K562 (cell line): Measurements from ENCODE around the gene LHX3. TPM values are rescaled to one million over a fixed set of nuclear protein-coding genes. Genes with fewer than 3 reads are reported as not detected.

ENCODE experiments used
- ATAC-seq: fragments of 200-7000 bp; cut with Tn5 transposase; 3 replicates; pipeline ENCODE4 v1.9.1; 2020; ENCODE audit warnings: moderate library complexity
- BruUV-seq: library from RNA; stranded (reverse); fragments of 400-500 nt; replicated peaks from 2 replicates; lab custom pipeline; 2021; lab: Mats Ljungman, UMichigan
- CTCF ChIA-PET: fragments of 300-600 bp; formaldehyde crosslinking; extraction: SDS; loops from one replicate; lab custom pipeline; 2021; ENCODE audit warnings: low intra/inter-chr PET ratio; lab: Yijun Ruan, JAX
- POLR2A ChIA-PET: fragments of 300-600, 350-650 bp; sonication (Branson Sonifier 250); formaldehyde crosslinking; extraction: SDS; loops from one replicate; lab custom pipeline; 2021; ENCODE audit warnings: antibody characterized with exemption, inconsistent platforms; lab: Yijun Ruan, JAX
- DNase-seq, 4 experiments: peaks; one replicate each; pipeline versions ENCODE4 v3.0.0 to v3.0.0-alpha.2; 2011 to 2018; ENCODE audit warnings: low spot score in 3 of 4, mixed read lengths in 3 of 4; ENCODE audit errors: extremely low read depth in 1 of 4
- FAIRE-seq: peaks from 2 replicates; lab custom pipeline; 2011; peaks lifted over from hg19 to GRCh38; lab: Jason Lieb, UNC
- H2AFZ ChIP-seq: 2 replicates; pipeline ENCODE4 v1.6.0; 2011; ENCODE audit warnings: low read depth, low read length, control low read depth, inconsistent platforms
- H3K27ac ChIP-seq: fragments of 200-600 bp; 3 replicates; pipeline ENCODE4 v1.8.0; 2011; ENCODE audit warnings: low read depth, mild to moderate bottlenecking, control low read depth, inconsistent platforms, low read length, moderate library complexity, mixed read lengths; ENCODE audit errors: extremely low read depth
- H3K27me3 ChIP-seq, 2 experiments: fragments of 300-600 bp in 1 of 2; 2 replicates in 1 of 2; 3 replicates in 1 of 2; pipeline versions ENCODE4 v1.6.0 to v1.8.0; 2011; ENCODE audit warnings: inconsistent platforms in 2 of 2, low read length in 2 of 2, mild to moderate bottlenecking in 1 of 2, mixed read lengths in 1 of 2, moderate library complexity in 1 of 2; ENCODE audit not compliant: control insufficient read depth in 2 of 2, insufficient read depth in 2 of 2
- H3K36me3 ChIP-seq: fragments of 300-600 bp; 3 replicates; pipeline ENCODE4 v1.8.0; 2011; ENCODE audit warnings: mild to moderate bottlenecking, low read length, inconsistent platforms; ENCODE audit not compliant: control insufficient read depth, insufficient read depth
- H3K4me1 ChIP-seq, 2 experiments: fragments of 200-600 bp in 1 of 2; replicated peaks in 1 of 2; 2 replicates in 1 of 2; 3 replicates in 1 of 2; pipeline versions ENCODE4 v1.5.1 to v1.8.0; 2011; ENCODE audit warnings: inconsistent platforms in 2 of 2, low read length in 2 of 2, mild to moderate bottlenecking in 1 of 2, mixed read lengths in 1 of 2, moderate library complexity in 1 of 2; ENCODE audit not compliant: control insufficient read depth in 2 of 2, insufficient read depth in 2 of 2
- H3K4me2 ChIP-seq: 2 replicates; pipeline ENCODE4 v1.6.1; 2011; ENCODE audit warnings: low read length, control low read depth, inconsistent platforms, mixed read lengths; ENCODE audit not compliant: insufficient read depth
- H3K4me3 ChIP-seq: fragments of 200-600 bp; sonication (generic), shearing (Covaris generic); 2 replicates; pipeline ENCODE4 v1.5.1; 2016; ENCODE audit warnings: control low read depth, inconsistent platforms
- H3K79me2 ChIP-seq: fragments of 200-600 bp; 3 replicates; pipeline ENCODE4 v1.8.0; 2011; ENCODE audit warnings: low read length, inconsistent platforms; ENCODE audit not compliant: control insufficient read depth, insufficient read depth
- H3K9ac ChIP-seq, 2 experiments: 2 replicates each; pipeline versions ENCODE4 v1.6.0 to v1.6.1; 2011; ENCODE audit warnings: low read depth in 2 of 2, low read length in 2 of 2, control low read depth in 1 of 2, inconsistent platforms in 1 of 2, mild to moderate bottlenecking in 1 of 2, mixed read lengths in 1 of 2; ENCODE audit not compliant: insufficient read depth in 1 of 2
- H3K9me1 ChIP-seq: one replicate; pipeline ENCODE4 v1.6.0; 2011; ENCODE audit warnings: inconsistent platforms, mild to moderate bottlenecking, low read length, moderate library complexity; ENCODE audit not compliant: control insufficient read depth, insufficient read depth
- H3K9me3 ChIP-seq: replicated peaks from 2 replicates; pipeline ENCODE4 v1.5.1; 2011; ENCODE audit warnings: low read depth, low read length, inconsistent platforms; ENCODE audit not compliant: control insufficient read depth, insufficient read depth
- H4K20me1 ChIP-seq: replicated peaks from 2 replicates; pipeline ENCODE4 v1.6.1; 2011; ENCODE audit warnings: low read length, inconsistent platforms, mixed read lengths; ENCODE audit not compliant: control insufficient read depth, insufficient read depth
- CXXC5 ChIP-seq: fragments of 250-450 bp; sonication (Bioruptor Pico); IDR thresholded peaks from 2 replicates; pipeline ENCODE4 v1.8.0; 2022; ENCODE audit warnings: inconsistent platforms, mild to moderate bottlenecking, moderate library complexity
- KAT2B ChIP-seq: IDR thresholded peaks from one replicate; pipeline ENCODE4 v1.6.1; 2012; ENCODE audit warnings: low read depth, mild to moderate bottlenecking, control low read depth, inconsistent platforms, low read length, moderate library complexity
- NUFIP1 ChIP-seq: fragments of 450-650 bp; IDR thresholded peaks from 2 replicates; pipeline ENCODE4 v1.6.1; 2018; ENCODE audit not compliant: partially characterized antibody
- TAL1 ChIP-seq: fragments of 450-650 bp; IDR thresholded peaks from 2 replicates; pipeline ENCODE4 v1.6.1; 2016; ENCODE audit warnings: mild to moderate bottlenecking
- THAP12 ChIP-seq: fragments of 250-450 bp; sonication (Bioruptor Pico); IDR thresholded peaks from 2 replicates; pipeline ENCODE4 v1.9.0; 2021; ENCODE audit warnings: mild to moderate bottlenecking, inconsistent platforms
- ZC3H11A ChIP-seq: IDR thresholded peaks from 2 replicates; pipeline ENCODE4 v1.6.1; 2012; ENCODE audit warnings: low read depth, low read length, improper control_type of control experiment
- ZNF24 ChIP-seq: fragments of 450-650 bp; IDR thresholded peaks from 2 replicates; pipeline ENCODE4 v1.6.1; 2016
- ZNF57 ChIP-seq: fragments of 450-650 bp; formaldehyde crosslinking; IDR thresholded peaks from 2 replicates; pipeline ENCODE4 v1.4.0; 2020; ENCODE audit warnings: mild to moderate bottlenecking, moderate library complexity
- ZSCAN29 ChIP-seq: fragments of 450-650 bp; IDR thresholded peaks from 2 replicates; pipeline ENCODE4 v1.6.1; 2017
- WGBS: fragments of 100-300 bp; shearing (Covaris generic); methylation state at CpG from one replicate; pipeline ENCODE4 v1.1.6; 2016; ENCODE audit warnings: low coverage, mixed read lengths; ENCODE audit not compliant: insufficient coverage; ENCODE audit errors: missing lambda C conversion rate; 5-methylcytosine and 5-hydroxymethylcytosine counted together
- in situ Hi-C: fragments of 300-500 bp; cut with MboI; formaldehyde crosslinking; loops from 4 replicates; pipeline ENCODE4 v1.15.0; 2018; ENCODE audit warnings: inconsistent platforms, mixed read lengths
- intact Hi-C: fragments of 100-400 bp; cut with micrococcal nuclease; formaldehyde crosslinking; loops from 2 replicates; pipeline ENCODE4 v1.14.2; 2022
- polyA plus RNA-seq, 8 experiments: library from polyadenylated mRNA; depleted of rRNA in 4 of 8; stranded (reverse) in 5 of 8; unstranded in 3 of 8; fragments of >200 nt; fragmentation: Nextera tagmentation in 2 of 8; fragmentation: Illumina TruSeq in 1 of 8; extraction: Ambion mirVana in 2 of 8; extraction: Trizol in 1 of 8; gene quantifications; 2 replicates each; pipeline versions ENCODE4 v1.2.1 to v1.2.3, GENCODE V29; 2011 to 2014; ENCODE audit warnings: inconsistent platforms in 1 of 8, missing spikeins in 1 of 8
- total RNA-seq, 7 experiments: library from RNA; depleted of rRNA in 6 of 7; stranded (reverse); fragments of >200 nt in 6 of 7; fragmentation: Illumina TruSeq in 2 of 7; extraction: Trizol in 2 of 7; gene quantifications; 2 replicates each; pipeline versions ENCODE4 v1.2.1 to v1.2.3, GENCODE V29; 2011 to 2021; ENCODE audit warnings: low replicate concordance in 1 of 7
- TF ChIP-seq, protein P1 (sequence below), 2 experiments: fragments of 450-650 bp in 1 of 2; sonication (generic) in 1 of 2; formaldehyde crosslinking in 1 of 2; IDR thresholded peaks in 1 of 2; conservative IDR thresholded peaks in 1 of 2; 2 replicates each; pipeline versions ENCODE4 v1.6.1 to v1.8.1; 2016 to 2023; ENCODE audit warnings: mild to moderate bottlenecking in 2 of 2, moderate library complexity in 2 of 2, inconsistent platforms in 1 of 2, missing genetic modification reagents in 1 of 2

The LHX3 gene
- total and polyA plus RNA-seq, 9 of the 15 experiments (the other 6 are each of a cell fraction or from before 2014, with no cell fraction given) = 0.09 TPM; not detected in 8

GRCh38 chr9:136178773-136179075 lies 26.2 kb downstream of the LHX3 start:
- FAIRE-seq = no peak
- in situ Hi-C loops = no loop called here
- Histone ChIP-seq H3K27ac (no peak overlapping the region), H3K4me2 (no peak overlapping the region)
- no peak for DNase-seq
- TF ChIP-seq CXXC5 (CRISPR knock-in tag) (no peak), KAT2B (no peak), ZC3H11A (no peak), THAP12 (no peak), ZSCAN29 (no peak), ZNF24 (no peak), TAL1 (no peak), ZNF57 (CRISPR knock-in tag) (no peak), NUFIP1 (no peak)
- TF ChIP-seq, protein P1, sequence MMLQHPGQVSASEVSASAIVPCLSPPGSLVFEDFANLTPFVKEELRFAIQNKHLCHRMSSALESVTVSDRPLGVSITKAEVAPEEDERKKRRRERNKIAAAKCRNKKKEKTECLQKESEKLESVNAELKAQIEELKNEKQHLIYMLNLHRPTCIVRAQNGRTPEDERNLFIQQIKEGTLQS (IDR thresholded peaks at IDR 0.05) = no peak
- TF ChIP-seq, protein P1 (CRISPR knock-in tag; conservative IDR thresholded peaks at IDR 0.05) = no peak
- TF ChIP-seq, all 486 proteins: peak for 0
- WGBS = 9% methylated on average over 6 of the region's 8 CpGs
- Histone ChIP-seq H2AFZ (no peak overlapping the region), H3K4me1 (peaks cover 0 to 28% of the 10 kb centered on the region in 2 experiments; a peak in 2 of 5 replicates), H4K20me1 (peaks cover 4% of the 10 kb centered on the region), H3K27me3 (peaks cover 31 to 65% of the 10 kb centered on the region in 2 experiments), H3K36me3 (no peaks in the 10 kb centered on the region), H3K79me2 (no peaks in the 10 kb centered on the region), H3K9me1 (no peaks in the 10 kb centered on the region), H3K4me3 (no peak overlapping the region), H3K9me3 (no peaks in the 10 kb centered on the region), H3K9ac (no peak overlapping the region; a peak in 1 of 4 replicates)
- BruUV-seq = no TSS peak
- intact Hi-C loops = no loop called here
- no peak for ATAC-seq
- POLR2A ChIA-PET = interaction anchor here (0.6 to 0.9 kb wide), 3 partner anchors 8 to 33 kb away, joined by 3 to 4 read pairs (median 3); no protein-coding TSS in a partner anchor
- CTCF ChIA-PET = no interaction called here
